22Rv1 (cell line): ENCODE results near the gene MMP24.
A peak's percentile ranks its signal among the peaks of the same experiment; 100 is the strongest.

Experiments used
- H3K27ac ChIP-seq: fragments of 450-650 bp; 2 replicates; pipeline ENCODE4 v1.5.1; 2017
- ZFX ChIP-seq: fragments of 450-650 bp; IDR thresholded peaks from 2 replicates; pipeline ENCODE4 v1.6.1; 2017; ENCODE audit warnings: antibody characterized with exemption, borderline replicate concordance
- TF ChIP-seq, protein P1 (sequence below): fragments of 450-650 bp; IDR thresholded peaks from 2 replicates; pipeline ENCODE4 v1.5.1; 2017; ENCODE audit warnings: mild to moderate bottlenecking

MMP24 gene

DNA sequence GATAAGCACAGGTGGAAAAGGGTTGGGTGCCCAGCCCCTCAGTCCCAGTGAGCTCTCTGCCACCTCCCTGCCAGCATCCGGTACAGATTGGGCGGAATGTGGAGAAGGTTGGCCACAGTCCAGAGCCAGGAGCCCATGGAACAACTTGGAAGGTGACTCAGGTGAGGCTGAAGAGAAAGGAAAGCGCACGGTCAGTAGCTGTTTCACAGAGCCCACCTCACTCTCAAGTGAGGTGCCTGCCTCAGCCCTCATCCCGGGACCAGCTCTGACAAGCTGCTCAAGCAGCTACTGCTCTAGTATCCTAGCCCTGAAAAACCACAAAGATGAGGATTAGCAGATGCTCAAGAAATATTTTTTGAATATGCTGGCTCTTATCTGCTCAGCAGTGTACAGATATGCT, 52.5 kb downstream of the MMP24 start:
- peak overlapping the region; percentile 87 for H3K27ac ChIP-seq

DNA sequence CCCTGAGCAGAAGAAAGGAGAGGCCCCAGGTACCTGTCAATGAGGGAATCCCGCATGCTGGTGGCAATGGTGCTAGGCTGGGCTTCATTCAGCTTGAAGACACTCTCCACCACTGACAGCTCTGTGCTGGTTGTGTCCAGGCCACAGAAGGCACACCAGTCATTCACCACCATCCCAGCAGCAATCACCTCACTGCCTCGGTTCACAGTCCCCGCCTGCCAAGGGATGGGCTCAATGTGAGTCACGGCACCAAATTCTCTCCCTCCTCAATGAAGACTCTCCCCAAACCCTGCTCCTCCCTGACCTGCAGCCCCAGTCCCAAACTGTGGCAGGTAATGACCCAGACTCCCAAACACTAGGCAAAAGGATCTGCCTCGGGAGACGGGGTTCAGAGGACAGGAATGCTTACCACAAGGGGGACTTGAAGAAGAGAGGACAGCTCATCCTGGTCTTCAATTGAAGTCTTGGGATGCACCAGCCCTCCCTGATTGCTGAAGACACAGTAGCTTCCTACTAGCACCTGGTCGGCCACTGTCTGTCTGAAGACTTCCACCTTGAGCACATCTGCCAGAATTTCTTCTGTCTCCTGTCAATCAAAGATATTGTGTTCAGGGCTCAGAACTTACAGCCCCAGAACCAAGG, 53.2 kb downstream of the MMP24 start:
- H3K27ac ChIP-seq, result peak overlapping the region; percentile 87
- TF ChIP-seq, protein P1, sequence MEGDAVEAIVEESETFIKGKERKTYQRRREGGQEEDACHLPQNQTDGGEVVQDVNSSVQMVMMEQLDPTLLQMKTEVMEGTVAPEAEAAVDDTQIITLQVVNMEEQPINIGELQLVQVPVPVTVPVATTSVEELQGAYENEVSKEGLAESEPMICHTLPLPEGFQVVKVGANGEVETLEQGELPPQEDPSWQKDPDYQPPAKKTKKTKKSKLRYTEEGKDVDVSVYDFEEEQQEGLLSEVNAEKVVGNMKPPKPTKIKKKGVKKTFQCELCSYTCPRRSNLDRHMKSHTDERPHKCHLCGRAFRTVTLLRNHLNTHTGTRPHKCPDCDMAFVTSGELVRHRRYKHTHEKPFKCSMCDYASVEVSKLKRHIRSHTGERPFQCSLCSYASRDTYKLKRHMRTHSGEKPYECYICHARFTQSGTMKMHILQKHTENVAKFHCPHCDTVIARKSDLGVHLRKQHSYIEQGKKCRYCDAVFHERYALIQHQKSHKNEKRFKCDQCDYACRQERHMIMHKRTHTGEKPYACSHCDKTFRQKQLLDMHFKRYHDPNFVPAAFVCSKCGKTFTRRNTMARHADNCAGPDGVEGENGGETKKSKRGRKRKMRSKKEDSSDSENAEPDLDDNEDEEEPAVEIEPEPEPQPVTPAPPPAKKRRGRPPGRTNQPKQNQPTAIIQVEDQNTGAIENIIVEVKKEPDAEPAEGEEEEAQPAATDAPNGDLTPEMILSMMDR, result no peak
- TF ChIP-seq ZFX, result no peak

More for the DNA sequence above, 52.5 kb downstream of the MMP24 start:
- TF ChIP-seq, protein P1, result no peak
- no peak for TF ChIP-seq ZFX

DNA sequence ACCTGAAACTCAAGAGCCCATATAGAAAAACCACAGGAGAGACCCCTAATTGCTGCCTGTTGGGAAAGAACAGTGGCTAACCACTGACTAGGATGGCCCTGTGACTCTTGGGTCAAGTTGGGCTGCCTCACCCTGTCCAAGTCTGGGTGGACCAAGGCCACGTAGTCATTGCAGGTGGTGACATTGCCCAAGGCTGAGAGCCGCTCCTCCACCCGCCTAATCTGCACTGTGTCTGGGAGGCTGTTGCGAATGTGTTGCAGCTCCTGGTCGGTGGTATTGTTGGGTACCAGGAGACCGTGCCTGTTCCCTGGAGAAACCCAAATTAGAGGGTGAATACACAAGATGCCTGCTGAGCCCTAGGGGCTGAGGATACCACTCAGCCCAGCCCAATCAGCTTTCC, 54.0 kb downstream of the MMP24 start:
- peak overlapping the region; percentile 8; the same call in 1 of the 2 replicates for H3K27ac ChIP-seq

DNA sequence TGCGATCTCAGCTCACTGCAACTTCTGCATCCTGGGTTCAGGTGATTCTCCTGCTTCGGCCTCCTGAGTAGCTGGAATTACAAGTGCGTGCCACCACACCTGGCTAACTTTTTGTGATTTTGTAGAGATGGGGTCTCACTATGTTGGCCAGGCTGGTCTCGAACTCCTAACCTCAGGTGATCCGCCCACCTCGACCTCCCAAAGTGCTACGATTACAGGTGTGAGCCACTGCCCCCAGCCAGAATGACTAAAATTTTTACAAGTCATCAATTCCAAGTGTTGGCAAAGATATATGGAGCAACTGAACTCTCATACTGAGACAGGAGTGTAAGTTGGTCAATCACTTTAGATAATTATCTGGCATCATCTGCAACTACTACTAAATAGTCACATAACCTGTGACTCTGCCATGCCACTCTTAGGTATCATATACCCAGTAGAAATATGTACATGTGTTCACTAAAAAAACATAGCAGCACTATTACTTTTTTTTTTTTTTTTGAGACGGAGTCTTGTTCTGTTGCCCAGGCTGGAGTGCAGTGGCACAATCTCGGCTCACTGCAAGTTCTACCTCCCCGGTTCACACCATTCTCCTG, 55.1 kb downstream of the MMP24 start:
- no peak for TF ChIP-seq ZFX
- TF ChIP-seq, protein P1, result no peak
- no peak overlapping the region for H3K27ac ChIP-seq

More for the DNA sequence above, 54.0 kb downstream of the MMP24 start:
- no peak for TF ChIP-seq ZFX
- TF ChIP-seq, protein P1, result no peak

DNA sequence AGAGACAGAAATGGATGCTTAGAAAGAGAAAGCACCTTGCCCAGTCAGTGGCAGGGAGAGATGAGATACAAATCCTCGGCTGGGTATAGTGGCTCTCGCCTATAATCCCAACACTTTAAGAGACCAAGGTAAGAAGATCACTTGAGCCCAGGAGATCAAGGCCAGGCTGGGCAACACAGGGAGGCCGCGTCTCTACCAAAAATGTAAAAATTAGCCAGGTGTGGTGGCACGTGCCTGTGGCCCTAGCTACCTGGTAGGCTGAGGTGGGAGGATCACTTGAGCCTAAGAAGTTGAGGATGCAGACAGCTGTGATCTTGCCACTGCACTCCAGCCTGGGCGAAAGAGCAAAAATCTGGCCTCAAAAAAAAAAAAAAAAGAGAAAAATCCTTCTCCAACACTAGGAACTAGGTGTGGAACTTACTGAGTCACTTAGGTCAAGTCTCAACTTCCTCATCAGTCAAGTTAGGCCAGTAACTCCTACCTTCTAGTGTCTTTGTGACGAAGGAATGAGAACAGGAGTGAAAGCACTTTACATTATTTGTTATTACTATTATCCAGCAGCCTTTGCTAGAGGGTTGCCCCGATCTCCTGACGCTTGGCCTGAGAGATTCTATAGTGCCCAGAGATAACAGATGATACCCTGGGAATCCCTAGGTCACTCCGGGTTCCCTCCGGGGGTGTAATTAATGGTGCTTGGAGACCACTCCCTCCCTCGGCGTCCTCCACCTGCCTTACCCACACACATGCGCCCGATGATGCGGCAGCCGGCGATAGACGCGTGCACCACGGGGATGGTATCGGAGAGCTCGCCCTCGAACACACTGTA, 57.2 kb downstream of the MMP24 start:
- no peak for TF ChIP-seq ZFX
- TF ChIP-seq, protein P1, result no peak
- peak overlapping the region; percentile 85 for H3K27ac ChIP-seq

DNA sequence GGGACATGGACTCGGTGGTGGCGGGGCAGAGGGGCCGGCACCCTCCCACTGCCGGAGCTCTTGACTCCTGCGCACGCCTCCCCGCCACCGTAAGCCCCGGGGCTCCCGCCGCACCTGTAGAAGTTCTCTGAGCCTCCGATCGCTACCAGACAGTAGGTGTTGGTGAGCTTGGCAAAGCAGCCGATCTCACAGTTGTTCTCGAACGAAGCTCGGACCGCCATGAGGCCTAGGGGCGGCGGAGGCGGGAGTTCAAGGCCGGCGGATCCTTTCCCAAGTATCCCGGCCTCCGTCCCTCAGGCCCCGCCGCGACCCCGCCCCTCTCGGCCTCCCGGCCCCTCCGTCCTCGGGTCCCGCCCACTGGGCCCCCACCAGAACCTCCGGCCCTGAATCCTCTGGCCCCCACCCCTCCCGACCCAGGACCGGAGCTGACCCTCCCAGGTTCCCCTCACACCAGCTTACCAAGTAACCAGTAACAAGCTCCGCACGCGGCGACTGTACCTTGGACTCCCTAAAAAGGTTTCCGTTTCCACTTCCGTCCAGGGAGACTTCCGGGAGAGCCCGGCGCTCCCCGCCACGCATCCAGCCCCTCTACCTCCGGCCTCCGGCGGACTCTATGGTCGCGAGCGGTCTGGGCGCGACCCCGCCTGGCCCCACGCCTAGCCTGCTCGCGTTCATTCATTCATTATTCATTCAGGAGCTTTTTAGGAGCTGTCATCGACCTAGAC, 57.9 kb downstream of the MMP24 start, which contains the start of gene EIF6:
EIF6 (minus strand) TSS at position 506 of the 725 bp plus-strand sequence; CDS start at position 221, 285 bp downstream.
- TF ChIP-seq, protein P1, result no peak
- no peak for TF ChIP-seq ZFX
- peak within 1 kb of the TSS; percentile 85 for H3K27ac ChIP-seq
